HEK293 (cell line): ENCODE measurements around the gene SVOPL.

Experiments used
- CTCF ChIA-PET: fragments of 350-600 bp; formaldehyde crosslinking; extraction: SDS; loops from one replicate; lab custom pipeline; 2021; ENCODE audit warnings: antibody characterized with exemption; lab: Yijun Ruan, JAX
- POLR2A ChIA-PET: fragments of 300-600 bp; formaldehyde crosslinking; extraction: SDS; loops from one replicate; lab custom pipeline; 2020; ENCODE audit warnings: antibody characterized with exemption, inconsistent platforms; lab: Yijun Ruan, JAX
- H3K27ac ChIP-seq: fragments of 200-500 bp; sonication (Bioruptor generic); 2 replicates; pipeline ENCODE4 v1.5.1; 2014; ENCODE audit warnings: low read depth, low read length, control low read depth, inconsistent platforms; ENCODE audit errors: extremely low read depth
- H3K36me3 ChIP-seq, 2 experiments: fragments of 200-500 bp in 1 of 2; sonication (Bioruptor generic) in 1 of 2; 1 replicate in 1 of 2; 2 replicates in 1 of 2; pipeline ENCODE4 v1.5.1; 2014 to 2017; ENCODE audit warnings: inconsistent platforms in 2 of 2, low read length in 2 of 2; ENCODE audit not compliant: control insufficient read depth in 2 of 2, insufficient read depth in 1 of 2
- H3K4me1 ChIP-seq: fragments of 200-500 bp; sonication (Bioruptor generic); 2 replicates; pipeline ENCODE4 v1.5.1; 2014; ENCODE audit warnings: mild to moderate bottlenecking, low read length, inconsistent platforms; ENCODE audit not compliant: control insufficient read depth, insufficient read depth
- H3K4me3 ChIP-seq: 2 replicates; pipeline ENCODE4 v1.5.1; 2011; ENCODE audit warnings: low read depth, mild to moderate bottlenecking, control low read depth, low read length, moderate library complexity
- H3K9me3 ChIP-seq: fragments of 200-500 bp; sonication (Bioruptor generic); 2 replicates; pipeline ENCODE4 v1.5.1; 2014; ENCODE audit warnings: low read depth, low read length, inconsistent platforms; ENCODE audit not compliant: control insufficient read depth, insufficient read depth
- GLIS2 ChIP-seq: fragments of 450-650 bp; formaldehyde crosslinking; IDR thresholded peaks from 2 replicates; pipeline ENCODE4 v1.5.1; 2016; ENCODE audit warnings: missing biosample characterization, missing genetic modification characterization
- IKZF3 ChIP-seq: fragments of 450-650 bp; IDR thresholded peaks from 2 replicates; pipeline ENCODE4 v1.5.0; 2018; ENCODE audit warnings: missing biosample characterization, mild to moderate bottlenecking, missing genetic modification characterization, moderate library complexity
- TCF7L2 ChIP-seq: IDR thresholded peaks from 2 replicates; pipeline ENCODE4 v1.6.1; 2011; ENCODE audit warnings: low read depth, mild to moderate bottlenecking, inconsistent platforms, low read length, moderate library complexity, borderline replicate concordance
- TRIM28 ChIP-seq: IDR thresholded peaks from 2 replicates; pipeline ENCODE4 v1.6.1; 2011; ENCODE audit warnings: low read length, control low read depth, borderline replicate concordance
- ZBTB21 ChIP-seq: fragments of 450-650 bp; formaldehyde crosslinking; IDR thresholded peaks from 2 replicates; pipeline ENCODE4 v1.5.1; 2017; ENCODE audit warnings: missing biosample characterization, missing genetic modification characterization
- ZFHX2 ChIP-seq: fragments of 450-650 bp; formaldehyde crosslinking; conservative IDR thresholded peaks from 2 replicates; pipeline ENCODE4 v1.5.1; 2016; ENCODE audit warnings: missing biosample characterization, missing genetic modification characterization
- ZFP41 ChIP-seq: fragments of 450-650 bp; formaldehyde crosslinking; IDR thresholded peaks from 2 replicates; pipeline ENCODE4 v1.5.1; 2016; ENCODE audit warnings: missing biosample characterization, missing genetic modification characterization, borderline replicate concordance
- ZIC2 ChIP-seq: fragments of 450-650 bp; formaldehyde crosslinking; IDR thresholded peaks from 2 replicates; pipeline ENCODE4 v1.5.1; 2016; ENCODE audit warnings: missing biosample characterization, missing genetic modification characterization
- ZNF121 ChIP-seq: fragments of 450-650 bp; formaldehyde crosslinking; IDR thresholded peaks from 2 replicates; pipeline ENCODE4 v1.5.1; 2016; ENCODE audit warnings: missing biosample characterization, missing genetic modification characterization
- ZNF133 ChIP-seq: fragments of 450-650 bp; formaldehyde crosslinking; IDR thresholded peaks from 2 replicates; pipeline ENCODE4 v1.5.1; 2016; ENCODE audit warnings: missing biosample characterization, missing genetic modification characterization
- ZNF184 ChIP-seq: fragments of 450-650 bp; IDR thresholded peaks from 2 replicates; pipeline ENCODE4 v1.5.1; 2018; ENCODE audit warnings: missing biosample characterization, mild to moderate bottlenecking, missing genetic modification characterization
- ZNF202 ChIP-seq: fragments of 450-650 bp; formaldehyde crosslinking; IDR thresholded peaks from 2 replicates; pipeline ENCODE4 v1.5.1; 2016; ENCODE audit warnings: missing biosample characterization, missing genetic modification characterization, borderline replicate concordance
- ZNF302 ChIP-seq: fragments of 450-650 bp; formaldehyde crosslinking; IDR thresholded peaks from 2 replicates; pipeline ENCODE4 v1.5.1; 2016; ENCODE audit warnings: missing biosample characterization, missing genetic modification characterization, low read depth
- ZNF311 ChIP-seq: fragments of 450-650 bp; formaldehyde crosslinking; IDR thresholded peaks from 2 replicates; pipeline ENCODE4 v1.5.1; 2017; ENCODE audit warnings: missing biosample characterization, missing genetic modification characterization, borderline replicate concordance
- ZNF354C ChIP-seq: fragments of 450-650 bp; formaldehyde crosslinking; IDR thresholded peaks from 2 replicates; pipeline ENCODE4 v1.5.1; 2016; ENCODE audit warnings: missing biosample characterization, missing genetic modification characterization, low read depth, borderline replicate concordance
- ZNF366 ChIP-seq: fragments of 450-650 bp; formaldehyde crosslinking; conservative IDR thresholded peaks from 2 replicates; pipeline ENCODE4 v1.5.1; 2016; ENCODE audit warnings: missing biosample characterization, missing genetic modification characterization
- ZNF398 ChIP-seq: fragments of 450-650 bp; formaldehyde crosslinking; IDR thresholded peaks from 2 replicates; pipeline ENCODE4 v1.5.1; 2017; ENCODE audit warnings: missing biosample characterization, missing genetic modification characterization
- ZNF404 ChIP-seq: fragments of 450-650 bp; formaldehyde crosslinking; IDR thresholded peaks from 2 replicates; pipeline ENCODE4 v1.5.1; 2017; ENCODE audit warnings: missing biosample characterization, missing genetic modification characterization
- ZNF433 ChIP-seq: fragments of 450-650 bp; formaldehyde crosslinking; IDR thresholded peaks from 2 replicates; pipeline ENCODE4 v1.5.1; 2016; ENCODE audit warnings: missing biosample characterization, missing genetic modification characterization, low read depth
- ZNF596 ChIP-seq: fragments of 450-650 bp; IDR thresholded peaks from 2 replicates; pipeline ENCODE4 v1.5.0; 2018; ENCODE audit warnings: missing biosample characterization, mild to moderate bottlenecking, missing genetic modification characterization, moderate library complexity
- ZNF658 ChIP-seq: fragments of 450-650 bp; formaldehyde crosslinking; IDR thresholded peaks from 2 replicates; pipeline ENCODE4; 2016; ENCODE audit warnings: missing biosample characterization, missing genetic modification characterization
- ZNF670 ChIP-seq: fragments of 450-650 bp; formaldehyde crosslinking; IDR thresholded peaks from 2 replicates; pipeline ENCODE4 v1.5.1; 2016; ENCODE audit warnings: missing biosample characterization, missing genetic modification characterization, low read depth
- ZNF76 ChIP-seq: fragments of 450-650 bp; formaldehyde crosslinking; IDR thresholded peaks from 2 replicates; pipeline ENCODE4; 2016; ENCODE audit warnings: low read depth, missing biosample characterization, missing genetic modification characterization, borderline replicate concordance
- ZNF843 ChIP-seq: fragments of 450-650 bp; formaldehyde crosslinking; IDR thresholded peaks from 2 replicates; pipeline ENCODE4 v1.5.1; 2016; ENCODE audit warnings: missing biosample characterization, missing genetic modification characterization
- TF ChIP-seq, protein P1 (sequence below): fragments of 450-650 bp; formaldehyde crosslinking; IDR thresholded peaks from 2 replicates; pipeline ENCODE4 v1.5.1; 2016; ENCODE audit warnings: missing biosample characterization, missing genetic modification characterization
- TF ChIP-seq, protein P2 (sequence below): fragments of 450-650 bp; formaldehyde crosslinking; IDR thresholded peaks from 2 replicates; pipeline ENCODE4 v1.5.1; 2016; ENCODE audit warnings: missing biosample characterization, missing genetic modification characterization
- TF ChIP-seq, protein P3 (sequence below): fragments of 450-650 bp; formaldehyde crosslinking; IDR thresholded peaks from 2 replicates; pipeline ENCODE4 v1.5.1; 2016; ENCODE audit warnings: missing biosample characterization, missing genetic modification characterization, borderline replicate concordance
- TF ChIP-seq, protein P4 (sequence below): fragments of 450-650 bp; formaldehyde crosslinking; IDR thresholded peaks from 2 replicates; pipeline ENCODE4 v1.5.0; 2017; ENCODE audit warnings: missing biosample characterization, missing genetic modification characterization, borderline replicate concordance

The SVOPL gene

GRCh38 chr7:138669364-138669763 lies 31.8 kb downstream of the SVOPL start:
- Histone ChIP-seq H3K4me3 (no peak overlapping the region), H3K9me3 (no peaks in the 10 kb centered on the region), H3K36me3 (no peaks in the 10 kb centered on the region), H3K27ac (no peak overlapping the region), H3K4me1 (no peaks in the 10 kb centered on the region; the same call in 1 of the 2 replicates)
- TF ChIP-seq, protein P1, sequence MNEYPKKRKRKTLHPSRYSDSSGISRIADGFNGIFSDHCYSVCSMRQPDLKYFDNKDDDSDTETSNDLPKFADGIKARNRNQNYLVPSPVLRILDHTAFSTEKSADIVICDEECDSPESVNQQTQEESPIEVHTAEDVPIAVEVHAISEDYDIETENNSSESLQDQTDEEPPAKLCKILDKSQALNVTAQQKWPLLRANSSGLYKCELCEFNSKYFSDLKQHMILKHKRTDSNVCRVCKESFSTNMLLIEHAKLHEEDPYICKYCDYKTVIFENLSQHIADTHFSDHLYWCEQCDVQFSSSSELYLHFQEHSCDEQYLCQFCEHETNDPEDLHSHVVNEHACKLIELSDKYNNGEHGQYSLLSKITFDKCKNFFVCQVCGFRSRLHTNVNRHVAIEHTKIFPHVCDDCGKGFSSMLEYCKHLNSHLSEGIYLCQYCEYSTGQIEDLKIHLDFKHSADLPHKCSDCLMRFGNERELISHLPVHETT (tag by site-specific recombination) = no peak
- TF ChIP-seq, protein P2, sequence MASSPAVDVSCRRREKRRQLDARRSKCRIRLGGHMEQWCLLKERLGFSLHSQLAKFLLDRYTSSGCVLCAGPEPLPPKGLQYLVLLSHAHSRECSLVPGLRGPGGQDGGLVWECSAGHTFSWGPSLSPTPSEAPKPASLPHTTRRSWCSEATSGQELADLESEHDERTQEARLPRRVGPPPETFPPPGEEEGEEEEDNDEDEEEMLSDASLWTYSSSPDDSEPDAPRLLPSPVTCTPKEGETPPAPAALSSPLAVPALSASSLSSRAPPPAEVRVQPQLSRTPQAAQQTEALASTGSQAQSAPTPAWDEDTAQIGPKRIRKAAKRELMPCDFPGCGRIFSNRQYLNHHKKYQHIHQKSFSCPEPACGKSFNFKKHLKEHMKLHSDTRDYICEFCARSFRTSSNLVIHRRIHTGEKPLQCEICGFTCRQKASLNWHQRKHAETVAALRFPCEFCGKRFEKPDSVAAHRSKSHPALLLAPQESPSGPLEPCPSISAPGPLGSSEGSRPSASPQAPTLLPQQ = no peak
- TF ChIP-seq TRIM28 = no peak
- TF ChIP-seq IKZF3 (tag by site-specific recombination) = no peak
- no peak for TF ChIP-seq ZNF133 (tag by site-specific recombination)
- TF ChIP-seq, protein P3, sequence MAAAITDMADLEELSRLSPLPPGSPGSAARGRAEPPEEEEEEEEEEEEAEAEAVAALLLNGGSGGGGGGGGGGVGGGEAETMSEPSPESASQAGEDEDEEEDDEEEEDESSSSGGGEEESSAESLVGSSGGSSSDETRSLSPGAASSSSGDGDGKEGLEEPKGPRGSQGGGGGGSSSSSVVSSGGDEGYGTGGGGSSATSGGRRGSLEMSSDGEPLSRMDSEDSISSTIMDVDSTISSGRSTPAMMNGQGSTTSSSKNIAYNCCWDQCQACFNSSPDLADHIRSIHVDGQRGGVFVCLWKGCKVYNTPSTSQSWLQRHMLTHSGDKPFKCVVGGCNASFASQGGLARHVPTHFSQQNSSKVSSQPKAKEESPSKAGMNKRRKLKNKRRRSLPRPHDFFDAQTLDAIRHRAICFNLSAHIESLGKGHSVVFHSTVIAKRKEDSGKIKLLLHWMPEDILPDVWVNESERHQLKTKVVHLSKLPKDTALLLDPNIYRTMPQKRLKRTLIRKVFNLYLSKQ = no peak
- TF ChIP-seq ZNF843 (tag by site-specific recombination) = no peak
- no peak for TF ChIP-seq ZFHX2
- no peak for TF ChIP-seq ZNF76
- no peak for TF ChIP-seq ZIC2 (tag by site-specific recombination)
- TF ChIP-seq ZNF404 (tag by site-specific recombination) = no peak
- no peak for TF ChIP-seq ZNF202
- no peak for TF ChIP-seq ZNF366
- TF ChIP-seq ZNF121 (tag by site-specific recombination) = no peak
- no peak for TF ChIP-seq ZNF311 (tag by site-specific recombination)
- no peak for TF ChIP-seq TCF7L2
- no peak for TF ChIP-seq ZFP41 (tag by site-specific recombination)
- no peak for TF ChIP-seq ZNF670 (tag by site-specific recombination)
- TF ChIP-seq, protein P4, sequence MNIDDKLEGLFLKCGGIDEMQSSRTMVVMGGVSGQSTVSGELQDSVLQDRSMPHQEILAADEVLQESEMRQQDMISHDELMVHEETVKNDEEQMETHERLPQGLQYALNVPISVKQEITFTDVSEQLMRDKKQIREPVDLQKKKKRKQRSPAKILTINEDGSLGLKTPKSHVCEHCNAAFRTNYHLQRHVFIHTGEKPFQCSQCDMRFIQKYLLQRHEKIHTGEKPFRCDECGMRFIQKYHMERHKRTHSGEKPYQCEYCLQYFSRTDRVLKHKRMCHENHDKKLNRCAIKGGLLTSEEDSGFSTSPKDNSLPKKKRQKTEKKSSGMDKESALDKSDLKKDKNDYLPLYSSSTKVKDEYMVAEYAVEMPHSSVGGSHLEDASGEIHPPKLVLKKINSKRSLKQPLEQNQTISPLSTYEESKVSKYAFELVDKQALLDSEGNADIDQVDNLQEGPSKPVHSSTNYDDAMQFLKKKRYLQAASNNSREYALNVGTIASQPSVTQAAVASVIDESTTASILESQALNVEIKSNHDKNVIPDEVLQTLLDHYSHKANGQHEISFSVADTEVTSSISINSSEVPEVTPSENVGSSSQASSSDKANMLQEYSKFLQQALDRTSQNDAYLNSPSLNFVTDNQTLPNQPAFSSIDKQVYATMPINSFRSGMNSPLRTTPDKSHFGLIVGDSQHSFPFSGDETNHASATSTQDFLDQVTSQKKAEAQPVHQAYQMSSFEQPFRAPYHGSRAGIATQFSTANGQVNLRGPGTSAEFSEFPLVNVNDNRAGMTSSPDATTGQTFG (tag by site-specific recombination) = no peak
- TF ChIP-seq ZNF184 (tag by site-specific recombination) = no peak
- ChIA-PET POLR2A (no interaction called here), CTCF (no interaction called here)

GRCh38 chr7:138668946-138669345 lies 32.2 kb downstream of the SVOPL start:
- Histone ChIP-seq H3K9me3 (no peaks in the 10 kb centered on the region), H3K4me3 (no peak overlapping the region), H3K36me3 (no peaks in the 10 kb centered on the region), H3K27ac (no peak overlapping the region), H3K4me1 (no peaks in the 10 kb centered on the region; the same call in 1 of the 2 replicates)
- POLR2A ChIA-PET = no interaction called here
- CTCF ChIA-PET = no interaction called here
- TF ChIP-seq TCF7L2 = no peak
- no peak for TF ChIP-seq ZNF354C (tag by site-specific recombination)
- TF ChIP-seq ZBTB21 (tag by site-specific recombination) = no peak
- TF ChIP-seq ZNF398 = no peak
- no peak for TF ChIP-seq ZNF596 (tag by site-specific recombination)
- TF ChIP-seq ZNF433 (tag by site-specific recombination) = no peak
- no peak for TF ChIP-seq GLIS2 (tag by site-specific recombination)
- TF ChIP-seq ZNF302 (tag by site-specific recombination) = no peak
- TF ChIP-seq ZNF658 (tag by site-specific recombination) = no peak
